HepG2 (cell line): ENCODE results near the gene ATG4B. TPM values are rescaled to one million over a fixed set of nuclear protein-coding genes. Genes with fewer than 3 reads are reported as not detected.

Experiments used
- FOXP1 ChIP-seq, 2 experiments: fragments of 450-650 bp in 1 of 2; IDR thresholded peaks; 2 replicates each; pipeline ENCODE4 v1.6.1; 2017 to 2018; ENCODE audit warnings: antibody characterized with exemption in 1 of 2
- HNRNPH1 ChIP-seq: fragments of 200-400 bp; formaldehyde crosslinking; optimal IDR thresholded peaks from 2 replicates; pipeline ENCODE3; 2017; ENCODE audit warnings: mild to moderate bottlenecking, low read depth, low read length
- HOXA3 ChIP-seq: sonication (generic); formaldehyde crosslinking; IDR thresholded peaks from 2 replicates; pipeline ENCODE4 v1.5.0; 2020; ENCODE audit warnings: missing genetic modification reagents
- HOXA7 ChIP-seq: sonication (generic); formaldehyde crosslinking; IDR thresholded peaks from 2 replicates; pipeline ENCODE4 v1.8.1; 2022; ENCODE audit warnings: mild to moderate bottlenecking, missing genetic modification reagents, moderate library complexity
- LCORL ChIP-seq, 2 experiments: fragments of 450-650 bp in 1 of 2; sonication (generic) in 1 of 2; formaldehyde crosslinking in 1 of 2; IDR thresholded peaks; 2 replicates each; pipeline versions ENCODE4 v1.5.0 to v1.6.1; 2017 to 2020; ENCODE audit warnings: antibody characterized with exemption in 1 of 2, missing genetic modification reagents in 1 of 2
- MAFG ChIP-seq: sonication (generic); formaldehyde crosslinking; IDR thresholded peaks from 2 replicates; pipeline ENCODE4 v1.5.1; 2020; ENCODE audit warnings: mild to moderate bottlenecking, missing genetic modification reagents
- NFAT5 ChIP-seq: sonication (generic); formaldehyde crosslinking; IDR thresholded peaks from 2 replicates; pipeline ENCODE4 v1.4.0; 2020; ENCODE audit warnings: missing genetic modification reagents
- NONO ChIP-seq, 2 experiments: fragments of 450-650 bp in 1 of 2; sonication (generic) in 1 of 2; formaldehyde crosslinking in 1 of 2; IDR thresholded peaks in 1 of 2; conservative IDR thresholded peaks in 1 of 2; 2 replicates each; pipeline versions ENCODE4 v1.6.1 to v1.8.0; 2017 to 2022; ENCODE audit warnings: mild to moderate bottlenecking in 1 of 2, missing genetic modification reagents in 1 of 2, moderate library complexity in 1 of 2
- SETDB1 ChIP-seq: sonication (generic); formaldehyde crosslinking; IDR thresholded peaks from 2 replicates; pipeline ENCODE4 v1.5.1; 2020; ENCODE audit warnings: missing genetic modification reagents, mild to moderate bottlenecking, borderline replicate concordance
- ZBTB21 ChIP-seq: sonication (generic); formaldehyde crosslinking; IDR thresholded peaks from 2 replicates; pipeline ENCODE4 v1.4.0; 2020; ENCODE audit warnings: missing genetic modification reagents
- ZNF678 ChIP-seq: sonication (generic); formaldehyde crosslinking; IDR thresholded peaks from 2 replicates; pipeline ENCODE4 v1.4.0; 2020; ENCODE audit warnings: mild to moderate bottlenecking, missing genetic modification reagents
- polyA plus RNA-seq, 8 experiments: library from polyadenylated mRNA; depleted of rRNA in 3 of 8; stranded (reverse) in 7 of 8; unstranded in 1 of 8; fragments of >200 nt; fragmentation: Illumina TruSeq in 4 of 8; extraction: Trizol in 4 of 8; gene quantifications; 2 replicates each; pipeline versions ENCODE4 v1.2.1 to v1.2.3, GENCODE V29; 2011 to 2016; ENCODE audit warnings: low read depth in 4 of 8, missing spikeins in 1 of 8, mixed read lengths in 1 of 8; ENCODE audit not compliant: insufficient read depth in 1 of 8
- total RNA-seq, 5 experiments: library from RNA; depleted of rRNA; stranded (reverse); fragments of >200 nt; fragmentation: Illumina TruSeq; extraction: Trizol; gene quantifications; 2 replicates each; pipeline ENCODE4 v1.2.3, GENCODE V29; 2016; ENCODE audit warnings: low read depth in 1 of 5
- TF ChIP-seq, protein P1 (sequence below): sonication (generic); formaldehyde crosslinking; IDR thresholded peaks from 2 replicates; pipeline ENCODE4 v1.4.0; 2020; ENCODE audit warnings: mild to moderate bottlenecking, missing genetic modification reagents
- TF ChIP-seq, protein P2 (sequence below): IDR thresholded peaks from 2 replicates; pipeline ENCODE4 v1.6.1; 2018; ENCODE audit warnings: missing genetic modification reagents, mild to moderate bottlenecking, missing compliant biosample characterization
- TF ChIP-seq, protein P3 (sequence below): sonication (generic); formaldehyde crosslinking; IDR thresholded peaks from 2 replicates; pipeline ENCODE4 v1.5.0; 2020; ENCODE audit warnings: missing genetic modification reagents
- TF ChIP-seq, protein P4 (sequence below): sonication (generic); formaldehyde crosslinking; IDR thresholded peaks from 2 replicates; pipeline ENCODE4 v1.8.0; 2022; ENCODE audit warnings: missing genetic modification reagents, mild to moderate bottlenecking, moderate library complexity, borderline replicate concordance
- TF ChIP-seq, protein P5 (sequence below): sonication (generic); formaldehyde crosslinking; IDR thresholded peaks from 2 replicates; pipeline ENCODE4 v1.9.0; 2021; ENCODE audit warnings: missing genetic modification reagents, borderline replicate concordance

ATG4B gene
- total and polyA plus RNA-seq, 2 of the 13 experiments (the other 11 are each of a cell fraction or from before 2014, with no cell fraction given), result 95.5 to 239 TPM

GRCh38 chr2:241653210-241653750 is 15.8 kb downstream of the ATG4B start (continued):
- no peak for TF ChIP-seq HNRNPH1
- no peak for TF ChIP-seq MAFG (CRISPR knock-in tag)
- TF ChIP-seq, protein P1, sequence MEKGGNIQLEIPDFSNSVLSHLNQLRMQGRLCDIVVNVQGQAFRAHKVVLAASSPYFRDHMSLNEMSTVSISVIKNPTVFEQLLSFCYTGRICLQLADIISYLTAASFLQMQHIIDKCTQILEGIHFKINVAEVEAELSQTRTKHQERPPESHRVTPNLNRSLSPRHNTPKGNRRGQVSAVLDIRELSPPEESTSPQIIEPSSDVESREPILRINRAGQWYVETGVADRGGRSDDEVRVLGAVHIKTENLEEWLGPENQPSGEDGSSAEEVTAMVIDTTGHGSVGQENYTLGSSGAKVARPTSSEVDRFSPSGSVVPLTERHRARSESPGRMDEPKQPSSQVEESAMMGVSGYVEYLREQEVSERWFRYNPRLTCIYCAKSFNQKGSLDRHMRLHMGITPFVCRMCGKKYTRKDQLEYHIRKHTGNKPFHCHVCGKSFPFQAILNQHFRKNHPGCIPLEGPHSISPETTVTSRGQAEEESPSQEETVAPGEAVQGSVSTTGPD (CRISPR knock-in tag), result no peak
- peak; percentile 36; the same call in 1 of the 2 replicates for TF ChIP-seq ZBTB21 (CRISPR knock-in tag)
- TF ChIP-seq HOXA3 (CRISPR knock-in tag), result peak; percentile 93
- TF ChIP-seq, protein P2, sequence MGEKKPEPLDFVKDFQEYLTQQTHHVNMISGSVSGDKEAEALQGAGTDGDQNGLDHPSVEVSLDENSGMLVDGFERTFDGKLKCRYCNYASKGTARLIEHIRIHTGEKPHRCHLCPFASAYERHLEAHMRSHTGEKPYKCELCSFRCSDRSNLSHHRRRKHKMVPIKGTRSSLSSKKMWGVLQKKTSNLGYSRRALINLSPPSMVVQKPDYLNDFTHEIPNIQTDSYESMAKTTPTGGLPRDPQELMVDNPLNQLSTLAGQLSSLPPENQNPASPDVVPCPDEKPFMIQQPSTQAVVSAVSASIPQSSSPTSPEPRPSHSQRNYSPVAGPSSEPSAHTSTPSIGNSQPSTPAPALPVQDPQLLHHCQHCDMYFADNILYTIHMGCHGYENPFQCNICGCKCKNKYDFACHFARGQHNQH (CRISPR knock-in tag), result peak; percentile 71
- TF ChIP-seq FOXP1 (IDR thresholded peaks at IDR 0.05), result no peak
- peak; percentile 40; the same call in 1 of the 2 replicates for TF ChIP-seq FOXP1 (CRISPR knock-in tag; IDR thresholded peaks at IDR 0.05)
- TF ChIP-seq LCORL (IDR thresholded peaks at IDR 0.05), result no peak
- peak; percentile 96; the same call in 1 of the 2 replicates for TF ChIP-seq LCORL (CRISPR knock-in tag; IDR thresholded peaks at IDR 0.05)
- TF ChIP-seq NFAT5 (CRISPR knock-in tag), result no peak
- TF ChIP-seq NONO (IDR thresholded peaks at IDR 0.05), result no peak
- no peak; the same call in 1 of the 2 replicates for TF ChIP-seq NONO (CRISPR knock-in tag; conservative IDR thresholded peaks at IDR 0.05)
- TF ChIP-seq SETDB1 (CRISPR knock-in tag), result no peak
- TF ChIP-seq, protein P3, sequence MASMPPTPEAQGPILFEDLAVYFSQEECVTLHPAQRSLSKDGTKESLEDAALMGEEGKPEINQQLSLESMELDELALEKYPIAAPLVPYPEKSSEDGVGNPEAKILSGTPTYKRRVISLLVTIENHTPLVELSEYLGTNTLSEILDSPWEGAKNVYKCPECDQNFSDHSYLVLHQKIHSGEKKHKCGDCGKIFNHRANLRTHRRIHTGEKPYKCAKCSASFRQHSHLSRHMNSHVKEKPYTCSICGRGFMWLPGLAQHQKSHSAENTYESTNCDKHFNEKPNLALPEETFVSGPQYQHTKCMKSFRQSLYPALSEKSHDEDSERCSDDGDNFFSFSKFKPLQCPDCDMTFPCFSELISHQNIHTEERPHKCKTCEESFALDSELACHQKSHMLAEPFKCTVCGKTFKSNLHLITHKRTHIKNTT, result no peak
- TF ChIP-seq, protein P4, sequence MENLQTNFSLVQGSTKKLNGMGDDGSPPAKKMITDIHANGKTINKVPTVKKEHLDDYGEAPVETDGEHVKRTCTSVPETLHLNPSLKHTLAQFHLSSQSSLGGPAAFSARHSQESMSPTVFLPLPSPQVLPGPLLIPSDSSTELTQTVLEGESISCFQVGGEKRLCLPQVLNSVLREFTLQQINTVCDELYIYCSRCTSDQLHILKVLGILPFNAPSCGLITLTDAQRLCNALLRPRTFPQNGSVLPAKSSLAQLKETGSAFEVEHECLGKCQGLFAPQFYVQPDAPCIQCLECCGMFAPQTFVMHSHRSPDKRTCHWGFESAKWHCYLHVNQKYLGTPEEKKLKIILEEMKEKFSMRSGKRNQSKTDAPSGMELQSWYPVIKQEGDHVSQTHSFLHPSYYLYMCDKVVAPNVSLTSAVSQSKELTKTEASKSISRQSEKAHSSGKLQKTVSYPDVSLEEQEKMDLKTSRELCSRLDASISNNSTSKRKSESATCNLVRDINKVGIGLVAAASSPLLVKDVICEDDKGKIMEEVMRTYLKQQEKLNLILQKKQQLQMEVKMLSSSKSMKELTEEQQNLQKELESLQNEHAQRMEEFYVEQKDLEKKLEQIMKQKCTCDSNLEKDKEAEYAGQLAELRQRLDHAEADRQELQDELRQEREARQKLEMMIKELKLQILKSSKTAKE (CRISPR knock-in tag), result peak; percentile 48; the same call in 1 of the 2 replicates
- TF ChIP-seq, protein P5, sequence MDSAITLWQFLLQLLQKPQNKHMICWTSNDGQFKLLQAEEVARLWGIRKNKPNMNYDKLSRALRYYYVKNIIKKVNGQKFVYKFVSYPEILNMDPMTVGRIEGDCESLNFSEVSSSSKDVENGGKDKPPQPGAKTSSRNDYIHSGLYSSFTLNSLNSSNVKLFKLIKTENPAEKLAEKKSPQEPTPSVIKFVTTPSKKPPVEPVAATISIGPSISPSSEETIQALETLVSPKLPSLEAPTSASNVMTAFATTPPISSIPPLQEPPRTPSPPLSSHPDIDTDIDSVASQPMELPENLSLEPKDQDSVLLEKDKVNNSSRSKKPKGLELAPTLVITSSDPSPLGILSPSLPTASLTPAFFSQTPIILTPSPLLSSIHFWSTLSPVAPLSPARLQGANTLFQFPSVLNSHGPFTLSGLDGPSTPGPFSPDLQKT, result no peak
- TF ChIP-seq ZNF678 (CRISPR knock-in tag), result no peak
- no peak for TF ChIP-seq HOXA7 (CRISPR knock-in tag)
